ENCODE data around the gene MNAT1.
"Not testable (repeated sequence)": the region's sequence is repeated elsewhere in the genome, so short reads cannot be mapped to it uniquely, and the experiment has no call there.

Gene MNAT1

DNA sequence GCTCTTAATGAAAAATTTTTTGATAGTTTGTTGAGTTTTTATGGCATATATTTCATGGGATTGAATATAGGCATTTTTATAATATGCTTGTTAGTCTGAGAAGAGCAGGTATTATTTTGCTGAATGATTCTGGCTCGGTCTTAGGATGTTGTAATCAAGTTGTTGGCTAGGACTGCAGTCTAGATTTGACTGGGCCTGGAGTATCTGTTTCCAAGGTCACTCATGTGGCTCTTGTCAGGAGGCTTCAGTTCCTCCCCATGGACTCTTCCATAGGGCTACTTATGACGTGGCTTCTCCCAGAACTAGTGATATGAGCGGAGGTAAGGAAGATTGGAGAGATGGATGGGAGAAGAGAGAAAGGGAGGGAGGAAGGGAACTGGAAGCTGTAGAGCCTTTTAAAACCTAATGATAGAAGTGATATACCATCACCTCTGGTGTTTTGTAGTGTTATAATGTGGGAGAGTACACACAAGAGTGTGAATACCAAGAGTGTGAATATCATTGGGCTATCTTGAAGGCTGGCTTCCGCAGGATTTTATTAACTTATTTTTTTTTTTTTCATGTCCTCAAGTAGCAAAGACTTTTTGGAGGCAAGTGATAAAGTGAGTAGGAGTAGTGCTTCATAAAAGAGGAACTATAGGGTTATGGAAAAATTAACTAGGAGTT lies 4.4 kb downstream of the MNAT1 start:
- DNase-seq (ENCODE audit: low read depth, low spot score), result no peak

DNA sequence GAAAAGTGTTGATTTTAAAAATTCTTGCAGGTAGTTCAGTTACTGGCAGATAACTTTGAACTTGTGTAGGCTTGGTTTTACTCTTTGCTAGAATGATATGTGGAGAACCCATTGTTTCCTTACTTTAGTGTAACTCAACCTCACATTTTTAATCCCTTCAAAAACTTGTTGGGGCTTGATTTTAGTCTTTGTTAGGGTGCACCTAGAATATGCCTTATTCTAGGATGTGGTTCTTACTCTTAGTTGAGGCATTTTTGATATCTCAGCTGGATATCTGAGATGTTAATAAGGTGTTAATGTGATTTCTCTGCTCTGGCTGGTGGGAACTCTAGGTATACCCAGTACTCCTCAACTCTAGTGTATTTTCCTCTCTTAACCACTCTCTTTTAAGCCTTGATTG lies 10.0 kb downstream of the MNAT1 start:
- no peak for DNase-seq (ENCODE audit: low read depth, low spot score)

DNA sequence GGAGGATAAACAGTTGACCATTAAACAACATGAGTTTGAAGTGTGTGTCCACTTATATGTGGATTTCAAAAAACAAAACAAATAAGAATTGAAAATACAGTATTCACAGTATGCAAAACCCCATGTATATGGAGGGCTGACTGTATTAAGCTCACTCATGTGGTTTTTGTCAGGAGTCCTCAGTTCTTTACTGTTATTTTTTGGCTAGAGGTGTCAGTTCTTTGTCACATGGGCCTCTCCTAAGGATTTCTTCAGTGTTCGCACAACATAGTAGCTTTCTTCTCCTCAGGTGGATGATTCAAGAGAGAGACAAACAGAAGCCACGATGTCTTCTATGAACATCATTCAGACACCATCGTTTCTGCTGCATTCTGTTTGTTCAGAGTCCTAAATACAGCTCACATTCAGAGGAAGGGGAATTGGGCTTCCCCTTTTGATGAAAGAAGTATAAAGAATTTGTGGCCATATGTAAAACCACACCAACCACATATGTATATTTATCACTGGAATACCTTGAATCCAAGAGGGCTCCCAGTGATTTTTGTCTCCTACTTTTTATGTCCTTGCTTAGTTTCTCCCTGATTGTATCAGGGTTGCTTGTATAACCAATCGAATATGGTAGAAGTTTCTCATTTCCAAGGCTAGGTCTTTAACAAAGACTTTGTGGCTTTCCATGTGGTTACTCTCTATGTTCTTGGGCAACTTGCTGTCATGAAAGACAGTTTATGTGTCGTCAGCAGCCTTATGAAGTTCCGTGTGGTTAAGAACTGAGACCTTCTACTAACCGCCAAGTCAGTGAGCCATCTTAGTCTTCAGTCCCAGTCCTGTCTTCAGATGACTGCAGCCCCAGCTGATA lies 18.9 kb downstream of the MNAT1 start:
- no peak for DNase-seq (ENCODE audit: low read depth, low spot score)

DNA sequence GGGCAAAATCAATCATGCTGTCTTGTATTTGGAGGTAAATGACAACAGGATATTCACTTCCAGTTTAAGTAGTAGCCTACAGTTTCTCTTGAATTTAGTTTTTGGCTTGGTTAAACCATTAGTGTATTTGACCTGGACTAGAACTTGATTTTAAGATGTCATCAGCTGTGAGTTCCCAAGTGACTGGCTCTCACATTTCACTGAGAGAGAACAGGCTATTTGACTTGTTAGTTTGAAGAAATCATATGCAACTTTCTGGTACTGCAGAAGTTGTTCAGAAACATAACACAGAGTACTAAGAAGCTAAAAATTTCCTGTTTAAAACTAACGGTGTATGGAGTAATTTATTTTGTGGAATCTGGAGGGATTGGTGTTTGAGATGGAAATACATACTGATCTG lies 22.3 kb downstream of the MNAT1 start:
- DNase-seq (ENCODE audit: low read depth, low spot score), result no peak

DNA sequence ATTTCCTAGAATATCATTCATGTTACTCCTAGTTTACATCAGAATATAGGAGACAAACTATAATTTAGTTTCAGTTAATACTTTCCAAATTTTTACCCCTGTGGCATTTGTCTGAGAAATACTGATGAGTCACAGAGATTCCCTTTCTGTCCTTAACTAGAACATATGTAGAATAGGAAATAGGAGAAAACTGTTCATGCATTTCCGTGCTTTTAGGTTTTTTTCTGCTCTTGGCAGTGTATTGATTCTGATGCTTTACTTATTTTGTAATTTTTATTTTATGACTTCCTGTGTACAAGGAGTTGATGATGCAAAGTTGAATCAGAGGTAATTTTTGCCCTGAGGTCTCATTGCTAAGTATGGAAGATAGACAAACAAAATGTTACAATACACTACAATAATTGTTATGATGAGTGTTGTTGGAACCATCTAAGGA lies 23.0 kb downstream of the MNAT1 start:
- DNase-seq (ENCODE audit: low read depth, low spot score), result no peak

DNA sequence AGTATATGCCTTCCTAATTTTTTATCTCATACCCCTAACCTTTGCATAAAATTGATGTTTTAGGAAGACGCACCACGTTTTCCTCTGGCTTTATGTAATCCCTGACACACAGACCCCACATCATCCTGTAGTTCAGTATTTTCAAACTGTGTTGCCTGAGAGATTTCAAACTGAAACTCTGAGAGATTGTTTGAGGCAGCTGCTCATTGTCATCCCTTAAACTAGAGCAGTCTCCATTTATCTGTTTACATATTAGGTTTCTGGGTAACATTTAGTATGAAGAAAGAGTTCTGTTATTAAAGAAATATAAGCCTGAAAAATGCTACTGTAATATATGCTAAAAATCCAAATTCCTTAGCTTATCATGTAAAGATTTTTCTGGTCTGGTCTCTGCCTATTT lies 24.3 kb downstream of the MNAT1 start:
- DNase-seq (ENCODE audit: low read depth, low spot score), result no peak

DNA sequence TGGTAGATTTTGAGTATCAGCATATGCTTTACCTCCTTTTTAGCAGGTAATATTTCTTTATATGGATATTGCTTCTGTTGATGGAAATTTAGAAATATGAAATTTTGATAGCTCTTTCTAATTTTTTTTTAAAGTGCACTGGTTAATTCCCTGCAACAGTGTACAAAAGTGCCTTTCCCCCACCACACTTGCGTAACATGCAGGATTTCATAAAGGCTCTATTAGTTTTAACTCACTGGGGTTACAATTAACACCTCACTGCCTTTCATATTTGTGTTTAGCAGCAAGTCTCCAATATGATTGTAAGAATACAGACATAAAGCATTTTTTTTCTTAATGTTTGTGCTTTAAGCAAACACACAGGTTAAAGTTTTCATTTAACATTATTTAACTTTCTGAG lies 25.6 kb downstream of the MNAT1 start:
- DNase-seq (ENCODE audit: low read depth, low spot score), result no peak

DNA sequence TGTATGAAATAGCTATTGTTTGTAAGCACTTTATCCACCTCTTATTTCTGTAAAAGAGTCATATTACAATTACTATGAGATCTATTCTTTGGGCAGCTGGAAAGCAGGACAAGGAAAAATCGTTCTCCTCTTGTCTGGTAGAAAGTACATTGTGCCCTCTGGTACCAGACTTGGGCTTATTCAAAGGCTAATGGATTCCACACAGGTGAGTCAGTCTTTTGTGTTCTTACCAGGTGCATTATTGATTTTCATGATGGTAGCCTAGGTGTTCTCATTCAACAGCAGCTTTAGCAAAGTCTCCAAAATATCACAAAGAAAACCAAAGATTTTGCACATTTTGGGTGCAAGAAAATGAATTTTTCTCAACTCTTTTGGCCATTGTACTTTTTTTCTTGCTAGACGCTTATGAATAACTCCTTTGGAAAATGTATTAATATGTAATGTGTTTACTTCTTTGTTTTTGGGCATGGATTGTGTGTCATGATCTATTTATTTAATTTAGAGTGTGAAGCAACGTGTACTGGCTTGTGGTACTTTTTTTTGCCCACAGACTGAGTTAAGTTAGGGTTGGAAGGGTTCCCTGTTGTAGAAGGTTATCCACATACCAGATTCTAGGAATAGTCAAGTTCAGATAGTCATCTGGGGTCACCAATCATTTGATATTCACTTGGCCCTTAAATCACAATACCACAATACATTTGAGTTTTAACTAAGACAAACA lies 26.2 kb downstream of the MNAT1 start:
- DNase-seq (ENCODE audit: low read depth, low spot score), result no peak

DNA sequence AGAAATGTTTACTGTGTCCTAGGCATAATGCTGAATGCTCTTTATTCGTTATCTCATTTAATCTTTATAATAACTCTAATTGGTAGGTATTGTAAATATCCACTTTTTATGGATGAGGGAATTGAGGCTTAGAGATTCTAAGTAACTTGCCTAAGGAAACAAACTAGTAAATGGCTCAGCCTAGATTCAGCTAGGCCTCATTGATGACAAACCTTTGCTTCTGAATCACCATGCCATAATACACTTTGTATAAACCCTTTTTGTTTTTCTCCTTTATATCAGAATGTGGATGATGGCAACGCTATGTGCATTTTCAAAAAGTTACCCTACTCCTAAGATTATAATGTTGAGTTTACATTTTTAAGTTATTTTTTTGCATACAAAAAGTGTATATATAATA lies 34.0 kb downstream of the MNAT1 start:
- no peak for DNase-seq (ENCODE audit: low read depth, low spot score)

DNA sequence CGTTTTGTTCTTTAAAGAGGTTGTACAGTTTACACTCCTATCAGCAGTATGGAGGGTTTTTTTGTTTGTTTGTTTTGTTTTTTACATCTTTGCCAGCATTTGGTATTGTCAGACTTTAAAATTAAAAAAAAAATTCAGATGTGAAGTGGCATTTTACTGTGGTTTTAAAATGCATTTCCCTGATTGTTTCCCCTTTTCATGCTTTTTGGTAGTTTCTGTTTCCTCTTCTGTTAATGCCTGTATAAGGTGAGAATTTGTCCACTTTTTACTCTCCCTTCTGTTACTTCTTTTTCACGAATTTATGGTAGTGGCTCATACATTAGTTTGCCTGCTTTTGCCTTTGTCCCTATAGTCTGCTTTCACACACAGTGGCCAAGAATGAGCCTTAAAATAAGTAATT lies 36.6 kb downstream of the MNAT1 start:
- DNase-seq (ENCODE audit: low read depth, low spot score), result no peak

DNA sequence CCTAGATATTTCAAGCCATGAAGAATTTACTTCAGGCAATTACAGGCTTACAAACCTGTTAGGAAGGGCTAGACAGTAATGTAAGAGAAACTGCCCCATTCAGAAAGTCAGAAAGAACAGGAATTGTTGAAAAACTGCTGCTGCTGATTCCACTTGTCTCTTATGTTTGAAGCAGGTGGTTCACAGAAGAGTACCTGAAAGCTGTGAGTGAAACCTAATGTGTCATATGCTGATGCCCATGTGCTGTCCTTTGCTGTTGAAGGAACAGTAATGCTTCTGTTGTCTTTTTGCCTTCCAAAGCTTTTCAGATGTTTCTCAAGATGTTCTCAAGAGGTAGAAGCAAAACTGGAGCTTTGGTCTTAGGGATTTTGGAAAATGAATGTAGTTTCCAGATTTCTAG lies 39.0 kb downstream of the MNAT1 start:
- DNase-seq (ENCODE audit: low read depth, low spot score), result no peak

DNA sequence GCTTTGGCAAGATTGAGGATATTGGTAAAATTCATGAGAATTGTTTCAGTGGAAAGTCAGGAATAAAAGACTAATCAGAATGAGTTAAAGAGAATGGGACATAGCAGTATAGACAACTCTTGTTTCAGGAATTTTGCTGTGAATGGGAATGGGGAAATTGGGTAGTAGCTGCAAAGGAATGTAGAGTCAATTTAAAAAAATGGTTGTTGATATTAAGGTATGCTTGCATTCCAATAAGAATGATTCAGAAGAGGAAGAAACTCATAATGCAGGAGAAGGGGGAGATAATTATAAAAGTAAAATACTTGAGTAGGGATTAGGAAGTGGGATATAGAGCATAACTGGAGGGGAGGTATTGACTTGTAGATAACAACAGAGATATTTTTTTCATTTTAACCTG lies 40.7 kb downstream of the MNAT1 start:
- DNase-seq (ENCODE audit: low read depth, low spot score), result no peak

DNA sequence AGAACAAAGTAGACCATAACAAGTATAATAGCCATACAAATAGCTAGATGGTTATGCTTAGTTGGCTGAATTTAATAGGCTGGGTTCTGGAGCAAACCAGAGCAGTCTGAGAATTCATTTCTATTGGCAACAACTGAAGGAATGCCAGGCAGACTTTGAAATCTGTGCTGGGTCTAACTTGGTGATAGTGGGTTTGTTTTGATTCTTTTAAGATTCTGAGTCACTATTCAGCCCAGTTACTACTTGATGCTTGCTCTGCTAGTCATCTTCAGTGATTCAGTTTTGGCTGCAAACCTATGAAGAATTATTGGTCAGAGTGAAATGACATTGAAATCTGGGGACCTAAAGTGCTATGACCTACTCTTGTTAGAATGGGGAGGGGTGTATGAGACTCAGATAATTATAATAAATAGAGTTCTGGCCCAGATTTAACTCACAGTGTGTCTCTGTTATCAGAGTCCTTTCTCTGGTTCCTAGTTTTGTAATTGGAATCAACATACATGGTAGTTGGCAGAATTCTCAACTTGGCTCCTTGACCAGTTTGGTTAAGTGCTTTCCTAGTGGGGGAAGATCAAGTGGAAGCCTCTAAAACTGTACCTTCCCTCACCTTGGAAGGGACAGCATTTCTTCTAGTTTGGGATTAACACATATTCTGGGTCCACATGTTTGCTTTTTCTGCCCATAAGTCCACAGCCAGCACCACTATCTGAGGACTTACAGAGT lies 43.5 kb downstream of the MNAT1 start:
- peak; percentile 7 for DNase-seq (ENCODE audit: low read depth, low spot score)

DNA sequence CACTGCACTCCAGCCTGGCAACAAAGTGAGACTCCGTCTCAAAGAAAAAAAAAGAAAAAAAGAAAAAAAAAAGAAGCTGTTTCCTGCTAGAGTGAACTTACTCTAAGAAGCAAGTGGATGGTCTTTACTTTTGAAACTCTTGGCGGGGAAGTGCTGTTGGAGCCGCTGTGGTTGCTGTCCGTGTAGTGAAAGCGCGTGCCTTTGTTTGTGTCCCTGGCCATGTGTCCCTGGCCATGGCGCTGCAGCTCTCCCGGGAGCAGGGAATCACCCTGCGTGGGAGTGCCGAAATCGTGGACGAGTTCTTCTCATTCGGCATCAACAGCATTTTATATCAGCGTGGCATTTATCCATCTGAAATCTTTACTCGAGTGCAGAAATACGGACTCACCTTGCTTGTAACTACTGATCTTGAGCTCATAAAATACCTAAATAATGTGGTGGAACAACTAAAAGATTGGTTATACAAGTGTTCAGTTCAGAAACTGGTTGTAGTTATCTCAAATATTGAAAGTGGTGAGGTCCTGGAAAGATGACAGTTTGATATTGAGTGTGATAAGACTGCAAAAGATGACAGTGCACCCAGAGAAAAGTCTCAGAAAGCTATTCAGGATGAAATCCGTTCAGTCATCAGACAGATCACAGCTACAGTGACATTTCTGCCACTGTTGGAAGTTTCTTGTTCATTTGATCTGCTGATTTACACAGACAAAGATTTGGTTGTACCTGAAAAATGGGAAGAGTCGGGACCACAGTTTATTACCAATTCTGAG lies 45.4 kb downstream of the MNAT1 start:
- not testable (repeated sequence) for DNase-seq (ENCODE audit: low read depth, low spot score)

DNA sequence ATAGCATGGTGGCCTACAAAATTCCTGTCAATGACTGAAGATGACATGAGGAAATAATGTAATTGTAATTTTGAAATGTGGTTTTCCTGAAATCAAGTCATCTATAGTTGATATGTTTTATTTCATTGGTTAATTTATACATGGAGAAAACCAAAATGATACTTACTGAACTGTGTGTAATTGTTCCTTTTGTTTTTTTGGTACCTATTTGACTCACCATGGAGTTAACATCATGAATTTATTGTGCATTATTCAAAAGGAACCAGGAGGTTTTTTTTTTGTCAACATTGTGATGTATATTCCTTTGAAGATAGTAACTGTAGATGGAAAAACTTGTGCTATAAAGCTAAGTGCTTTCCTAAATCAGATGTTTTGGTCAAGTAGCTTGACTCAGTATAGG lies 46.0 kb downstream of the MNAT1 start:
- DNase-seq (ENCODE audit: low read depth, low spot score), result not testable (repeated sequence)

DNA sequence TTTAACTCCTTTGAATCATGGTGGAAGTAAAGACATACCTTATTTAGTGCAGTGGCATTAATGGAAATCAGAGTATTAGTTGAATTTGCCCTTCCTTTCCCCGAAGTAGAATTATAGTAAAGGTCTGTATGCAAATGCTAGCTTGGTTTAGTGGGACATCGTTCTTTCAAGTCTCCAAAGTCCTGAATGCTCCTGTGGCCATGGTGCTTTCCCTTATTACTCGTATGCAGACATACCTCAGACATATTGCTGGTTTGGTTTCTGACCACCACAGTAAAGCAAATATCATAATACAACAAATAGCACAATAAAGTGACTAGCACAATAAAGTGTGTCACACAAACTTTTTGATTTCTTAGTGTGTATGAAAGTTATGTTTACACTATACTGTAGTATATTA lies 52.3 kb downstream of the MNAT1 start:
- DNase-seq (ENCODE audit: low read depth, low spot score), result no peak

DNA sequence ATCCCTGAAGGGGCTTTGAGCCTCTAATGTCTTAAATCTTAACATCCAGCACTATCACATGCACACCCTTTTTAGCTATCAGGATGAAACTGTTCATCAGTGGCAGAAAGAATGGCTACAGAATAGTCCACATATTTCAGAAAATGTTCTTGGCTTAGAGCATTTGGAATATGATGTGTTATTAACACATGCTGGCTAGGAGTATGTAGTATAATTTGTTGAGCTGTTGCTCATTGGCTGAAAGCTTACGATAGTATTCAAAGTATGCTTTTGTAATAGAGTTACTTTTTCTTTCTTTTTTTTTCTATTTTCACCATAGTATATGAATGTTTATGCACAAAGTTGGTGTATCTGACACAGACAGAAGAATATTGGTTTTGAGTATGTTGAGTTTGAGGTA lies 55.1 kb downstream of the MNAT1 start:
- no peak for DNase-seq (ENCODE audit: low read depth, low spot score)

DNA sequence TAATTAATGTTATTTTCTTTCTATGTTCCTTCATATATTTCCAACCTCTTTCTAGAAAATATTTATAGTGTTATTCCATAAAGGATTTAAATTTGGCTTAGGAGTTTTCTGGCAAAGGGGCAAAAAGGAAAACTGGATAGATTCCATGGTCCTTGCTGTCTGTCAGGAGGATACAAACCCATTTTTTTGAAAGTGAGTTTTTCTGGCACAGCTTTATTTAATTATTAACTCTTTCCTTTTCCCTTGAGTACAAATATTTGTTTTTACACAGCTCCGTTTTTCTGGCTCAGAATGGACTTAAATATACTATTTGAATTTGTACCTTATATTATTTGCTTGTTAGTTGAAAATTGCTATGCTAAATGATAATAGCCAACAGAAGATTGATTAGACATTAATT lies 56.3 kb downstream of the MNAT1 start:
- no peak for DNase-seq (ENCODE audit: low read depth, low spot score)

DNA sequence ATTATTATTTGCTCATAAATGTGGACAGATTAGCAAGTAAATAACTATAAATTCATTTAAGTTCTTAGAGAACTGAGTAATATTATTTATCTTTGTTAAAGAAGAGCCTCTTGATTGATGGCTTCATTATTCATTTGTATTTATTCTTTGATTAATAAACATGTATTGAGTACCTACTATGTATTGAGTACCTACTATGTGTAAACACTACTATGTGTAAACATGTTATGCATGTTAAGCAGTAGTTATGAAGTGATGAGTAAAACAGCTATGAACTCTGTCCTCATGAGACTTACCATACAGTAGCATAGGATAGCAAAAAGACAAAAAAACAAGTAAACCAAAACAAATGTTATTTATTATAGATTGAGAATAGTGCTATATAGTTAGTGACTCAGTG lies 61.9 kb downstream of the MNAT1 start:
- no peak for DNase-seq (ENCODE audit: low read depth, low spot score)

DNA sequence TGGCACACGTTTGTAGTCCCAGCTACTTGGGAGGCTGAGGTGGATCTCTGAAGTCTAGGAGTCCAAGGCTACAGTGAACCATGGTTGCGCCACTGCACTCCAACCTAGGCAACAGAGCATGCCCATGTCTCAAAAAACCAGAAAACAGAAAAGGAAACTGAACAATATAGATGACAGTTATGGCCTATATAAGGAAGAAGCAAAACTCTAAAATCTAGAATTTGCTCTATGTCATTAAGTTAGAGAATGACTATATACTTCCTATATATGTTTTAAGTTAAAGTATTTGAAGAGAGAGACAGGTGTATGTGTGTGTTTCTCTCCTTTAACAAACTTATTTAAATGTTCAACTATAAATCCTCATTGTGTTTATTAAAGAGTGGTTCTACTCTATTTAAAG lies 65.8 kb downstream of the MNAT1 start:
- no peak for DNase-seq (ENCODE audit: low read depth, low spot score)

DNA sequence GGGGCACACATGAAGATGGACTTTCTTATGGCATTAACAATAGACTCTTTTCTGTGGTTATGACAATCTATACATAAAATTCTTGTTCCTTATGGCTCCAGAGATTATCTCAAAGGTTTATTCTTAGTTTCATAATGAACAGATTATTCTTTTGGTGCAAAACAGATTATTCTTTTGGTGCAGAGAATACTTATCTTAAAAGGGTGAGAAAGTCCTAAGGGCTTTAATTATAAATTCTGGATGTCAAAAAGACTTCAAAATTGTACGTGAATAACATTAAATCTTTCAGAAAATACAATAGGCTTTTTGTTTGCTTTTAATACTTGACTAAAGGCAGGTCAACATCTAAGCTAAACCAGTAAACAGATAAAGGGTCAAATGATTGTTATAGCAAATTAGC lies 69.3 kb downstream of the MNAT1 start:
- no peak for DNase-seq (ENCODE audit: low read depth, low spot score)
